Ishikawa (cell line): ENCODE results near the gene ANO4.

Source experiments
- CREB1 ChIP-seq: IDR thresholded peaks from 2 replicates; pipeline ENCODE4 v1.6.1; 2012; ENCODE audit warnings: low read depth
- EGR1 ChIP-seq: IDR thresholded peaks from 2 replicates; pipeline ENCODE4 v1.6.1; 2012
- EP300 ChIP-seq: IDR thresholded peaks from 2 replicates; pipeline ENCODE4 v1.6.1; 2012; ENCODE audit warnings: borderline replicate concordance
- FOXM1 ChIP-seq: IDR thresholded peaks from 2 replicates; pipeline ENCODE4 v1.6.1; 2012; ENCODE audit warnings: low read depth, borderline replicate concordance
- MAX ChIP-seq: IDR thresholded peaks from 2 replicates; pipeline ENCODE4 v1.6.1; 2012
- RAD21 ChIP-seq: IDR thresholded peaks from 2 replicates; pipeline ENCODE4 v1.6.1; 2012; ENCODE audit warnings: low read depth
- TCF12 ChIP-seq: IDR thresholded peaks from 2 replicates; pipeline ENCODE4 v1.6.1; 2012; ENCODE audit warnings: low read depth
- TEAD4 ChIP-seq: IDR thresholded peaks from 2 replicates; pipeline ENCODE4 v1.6.1; 2012
- YY1 ChIP-seq: IDR thresholded peaks from 2 replicates; pipeline ENCODE4 v1.6.1; 2012; ENCODE audit warnings: low read depth

GRCh38 chr12:100875156-100875555 is 80.6 kb downstream of the ANO4 start:
- no peak for TF ChIP-seq CREB1
- no peak for TF ChIP-seq MAX
- no peak for TF ChIP-seq EGR1
- TF ChIP-seq TEAD4 = no peak
- TF ChIP-seq TCF12 = no peak
- TF ChIP-seq YY1 = no peak
- TF ChIP-seq FOXM1 = no peak
- no peak for TF ChIP-seq EP300
- TF ChIP-seq RAD21 = no peak
